GF-D8 (cell line): ENCODE measurements around the gene ACP1.

Source experiments
- DNase-seq: peaks from one replicate; lab custom pipeline; 2025; lab: John Stamatoyannopoulos, UW

The ACP1 gene

DNA sequence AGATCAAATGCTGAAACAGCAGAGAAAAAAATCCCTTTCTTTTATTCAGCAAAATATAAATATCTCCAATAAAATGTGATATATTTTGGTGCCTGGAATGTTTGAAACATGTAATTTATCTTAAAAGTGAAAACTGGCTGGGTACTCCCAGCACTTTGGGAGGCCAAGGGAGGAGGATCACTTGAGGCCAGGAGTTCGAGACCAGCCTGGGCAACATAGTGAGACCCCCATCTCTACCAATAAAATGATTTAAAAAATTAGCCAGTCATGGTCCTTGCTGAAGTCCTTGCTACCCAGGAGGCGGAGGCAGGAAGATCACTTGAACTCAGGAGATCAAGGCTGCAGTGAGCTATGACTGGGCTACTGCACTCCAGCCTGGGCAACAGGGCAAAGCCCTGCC, 9.6 kb upstream of the ACP1 start:
- no peak for DNase-seq

DNA sequence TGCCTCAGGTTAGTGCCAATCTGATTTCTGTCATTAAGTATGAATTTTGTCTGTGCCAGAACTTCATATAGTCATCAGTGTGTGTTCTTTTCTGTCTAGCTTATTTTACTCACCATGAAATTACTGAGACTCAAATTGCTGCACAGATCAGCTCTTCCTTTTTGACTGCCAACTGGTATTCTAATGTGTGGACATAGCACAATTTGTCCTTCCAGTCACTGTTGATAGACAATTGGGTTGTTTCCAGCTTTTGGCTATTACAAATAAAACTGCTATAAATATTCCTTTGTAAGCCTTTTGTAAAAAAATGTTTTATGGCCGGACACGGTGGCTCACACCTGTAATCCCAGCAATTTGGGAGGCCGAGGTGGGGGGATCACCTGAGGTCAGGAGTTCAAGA, 8.7 kb upstream of the ACP1 start:
- DNase-seq, result no peak

DNA sequence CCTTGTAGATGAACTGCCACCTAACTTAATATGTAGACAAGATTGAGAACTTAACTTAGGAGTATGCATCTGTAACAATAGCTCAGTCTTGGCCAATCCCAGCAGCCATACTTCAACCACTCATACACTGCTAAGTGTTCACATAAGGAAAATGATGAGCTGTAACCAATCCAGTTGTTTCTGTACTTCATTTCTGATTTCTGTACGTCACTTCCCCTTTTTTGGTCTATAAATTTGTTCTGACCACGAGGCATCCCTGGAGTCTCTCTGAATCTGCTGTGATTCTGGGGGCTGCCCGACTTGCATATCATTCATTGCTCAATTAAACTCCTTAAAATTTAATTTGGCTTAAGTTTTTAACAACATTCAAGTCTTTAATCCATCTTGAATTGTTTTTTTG, 7.3 kb upstream of the ACP1 start:
- no peak for DNase-seq

DNA sequence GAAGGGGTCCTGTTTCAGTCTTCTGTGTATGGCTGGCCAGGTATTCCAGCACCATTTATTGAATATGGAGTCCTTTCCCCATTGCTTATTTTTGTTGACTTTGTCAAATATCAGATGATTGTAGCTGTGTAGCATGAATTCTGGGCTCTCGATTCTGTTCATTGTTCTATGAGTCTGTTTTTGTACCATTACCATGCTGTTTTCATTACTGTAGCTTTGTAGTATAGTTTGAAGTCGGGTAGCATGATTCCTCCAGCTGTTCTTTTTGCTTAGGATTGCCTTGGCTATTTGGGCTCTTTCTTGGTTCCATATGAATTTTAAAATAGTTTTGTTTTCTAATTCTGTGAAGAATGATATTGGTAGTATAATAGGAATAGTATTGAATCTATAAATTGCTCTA, 6.9 kb upstream of the ACP1 start:
- no peak for DNase-seq

DNA sequence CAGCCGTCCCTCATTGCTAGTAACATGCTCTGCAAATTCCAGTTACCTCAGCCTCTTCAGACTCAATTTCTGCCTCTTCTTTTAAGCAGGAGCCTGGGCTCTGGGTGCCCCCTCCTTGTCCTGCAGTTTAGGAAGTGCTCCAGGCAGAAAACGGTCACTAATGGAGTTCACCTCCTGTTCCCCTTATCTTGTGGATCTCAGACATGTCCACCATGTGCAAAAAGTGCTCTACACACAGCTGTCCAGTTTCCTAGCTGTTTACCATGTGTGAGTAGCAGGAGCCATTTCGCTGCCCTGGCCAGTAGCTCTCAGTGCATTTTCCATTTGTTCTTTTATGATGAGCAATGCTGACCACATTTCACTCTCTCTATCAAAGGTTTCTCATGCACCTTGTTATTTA, 5.8 kb upstream of the ACP1 start:
- no peak for DNase-seq

DNA sequence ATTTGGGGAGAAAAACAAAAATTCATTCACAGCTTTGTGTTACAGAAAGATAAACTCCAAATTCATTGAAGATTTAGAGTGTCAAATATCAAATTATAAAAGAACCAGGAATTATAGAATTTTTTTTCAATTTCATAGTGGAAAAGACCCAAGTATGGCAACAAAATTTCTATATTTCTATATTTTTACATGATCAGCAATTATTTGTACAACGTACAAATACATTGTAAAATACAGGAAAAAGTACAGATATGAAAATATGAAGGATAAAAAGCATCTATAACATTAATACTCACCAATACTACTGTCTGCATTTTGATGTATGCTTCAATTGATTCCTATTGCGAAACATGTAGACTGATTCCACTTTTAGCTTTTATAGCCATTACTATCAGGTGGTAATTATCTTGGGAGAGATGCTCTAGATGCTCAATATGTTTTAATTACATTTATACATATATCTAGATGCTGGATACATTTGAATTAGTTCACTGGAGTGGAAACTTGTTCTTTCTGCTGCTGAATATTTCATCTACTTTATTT, 4.9 kb upstream of the ACP1 start:
- no peak for DNase-seq

DNA sequence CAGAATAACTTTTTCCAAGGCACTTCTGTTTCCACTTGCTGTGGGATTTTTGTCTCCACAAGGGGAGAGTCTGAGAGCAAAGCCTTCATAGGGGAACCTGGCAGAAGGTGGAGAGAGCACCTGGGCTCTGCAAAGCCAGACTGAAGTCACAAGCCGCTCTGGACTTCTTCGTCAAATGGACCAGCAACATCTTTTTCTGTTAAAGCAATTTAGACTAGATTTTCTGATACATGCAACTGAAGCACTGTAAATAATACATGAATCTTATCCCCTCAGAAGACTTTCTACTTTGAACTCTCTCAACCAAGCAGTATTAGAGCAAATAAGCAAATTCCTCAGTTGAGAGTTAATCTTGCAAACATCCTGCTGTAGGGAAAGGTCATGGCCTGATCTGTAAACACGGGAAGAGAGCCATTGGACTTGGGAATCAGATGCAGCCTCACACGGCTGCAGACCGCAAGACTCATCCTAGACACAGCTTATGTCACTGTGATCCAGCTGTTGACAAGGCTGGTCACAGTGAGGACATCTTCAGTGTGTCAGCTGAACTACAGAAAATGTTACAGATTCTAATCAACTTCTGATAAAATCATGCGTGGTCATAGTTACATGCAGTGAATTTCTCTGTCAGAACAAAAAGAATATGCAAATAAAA, 4.1 kb upstream of the ACP1 start:
- DNase-seq, result no peak

DNA sequence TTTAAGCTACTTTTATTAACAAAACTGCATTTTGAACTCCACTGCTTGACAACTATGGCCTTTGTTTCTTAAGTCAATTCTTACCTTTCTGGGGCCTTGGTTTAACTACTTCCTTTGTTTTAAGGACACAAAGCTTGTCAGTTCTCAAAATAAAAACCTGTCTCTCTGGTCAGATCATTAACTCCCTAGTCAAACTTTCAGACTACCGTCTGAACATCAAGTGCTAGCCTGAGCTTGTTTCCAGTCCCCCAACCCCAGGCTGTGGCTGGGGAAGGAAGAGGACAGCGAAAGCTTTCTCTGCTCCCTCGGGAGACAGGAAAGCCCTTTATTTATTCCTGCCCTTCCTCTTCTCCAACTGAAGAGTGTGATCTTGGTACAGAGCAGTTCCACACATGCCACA, 2.6 kb upstream of the ACP1 start:
- DNase-seq, result no peak

DNA sequence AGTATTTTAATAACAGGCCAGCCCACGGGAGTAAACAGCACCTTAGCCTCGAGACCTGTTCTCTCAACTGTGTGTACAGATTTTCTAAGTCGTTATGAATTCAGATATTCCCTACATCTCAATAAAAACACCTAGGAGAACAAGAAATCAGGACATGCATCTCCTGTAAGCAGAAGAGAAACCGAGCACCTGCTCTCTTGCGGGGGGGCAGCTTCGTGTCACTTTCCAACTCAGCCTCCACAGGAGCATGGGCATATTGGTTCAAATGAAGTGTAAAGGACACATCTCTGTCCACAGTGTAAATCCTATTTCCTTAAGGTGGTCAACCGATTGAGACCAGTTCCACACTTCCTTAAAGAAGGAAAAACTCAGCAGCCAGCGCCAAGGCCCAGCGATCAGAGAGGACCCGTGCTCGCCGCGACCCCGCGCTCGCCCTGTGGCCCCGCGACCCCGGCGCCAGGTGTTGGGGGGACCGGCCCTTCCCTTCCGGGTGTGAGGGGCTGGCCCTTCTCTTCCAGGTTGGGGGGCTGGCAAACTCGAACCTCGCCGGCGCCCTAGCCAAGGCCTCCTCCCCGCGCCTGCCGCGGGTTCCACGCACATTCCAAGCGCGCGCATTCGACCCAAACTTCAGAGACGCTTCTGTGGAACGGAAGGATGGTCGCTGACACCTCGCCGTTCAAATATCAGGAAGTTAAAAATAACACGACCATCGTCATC, 1.6 kb upstream of the ACP1 start:
- no peak for DNase-seq

DNA sequence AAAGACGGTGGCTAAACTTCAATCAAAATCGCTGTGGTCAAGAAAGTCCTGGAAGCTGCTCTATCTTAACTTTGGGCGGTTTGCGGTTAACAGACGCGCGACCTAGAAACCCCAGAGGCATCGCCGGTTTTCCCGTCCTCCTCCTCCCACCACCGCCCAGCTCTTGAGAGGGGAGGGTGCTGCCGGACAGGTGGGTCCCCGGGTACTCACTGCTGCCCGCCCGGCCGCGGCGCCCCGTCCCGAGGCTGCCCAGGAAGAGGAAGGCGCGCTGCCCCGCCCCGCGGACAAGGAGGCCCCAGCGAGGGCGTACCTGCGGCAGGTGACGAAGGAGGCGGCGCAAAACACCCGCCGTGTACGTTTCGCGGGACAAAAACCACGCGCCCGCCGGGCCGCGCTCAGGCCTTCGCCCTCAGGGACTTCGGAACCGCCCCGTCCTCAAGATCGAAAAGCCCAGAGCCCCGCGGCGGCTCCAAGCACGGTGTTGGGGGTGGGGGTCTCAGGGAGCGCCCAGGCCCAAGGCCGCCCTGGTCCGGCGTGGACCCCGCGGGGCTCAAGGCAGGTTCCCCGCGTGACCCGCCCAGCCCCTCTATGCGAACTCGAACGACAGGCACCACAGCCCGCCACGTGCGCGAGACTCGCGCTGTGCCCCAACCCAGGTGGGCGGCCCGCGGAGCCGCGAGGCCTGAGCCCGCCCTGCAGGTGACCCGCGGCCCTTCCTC, 814 bp upstream of the ACP1 start, which contains the start of gene SH3YL1:
Gene SH3YL1 (minus strand): TSS at position 259 of the 719 bp plus-strand sequence. CDS start 48 bp downstream, at position 211.
- DNase-seq, result no peak

DNA sequence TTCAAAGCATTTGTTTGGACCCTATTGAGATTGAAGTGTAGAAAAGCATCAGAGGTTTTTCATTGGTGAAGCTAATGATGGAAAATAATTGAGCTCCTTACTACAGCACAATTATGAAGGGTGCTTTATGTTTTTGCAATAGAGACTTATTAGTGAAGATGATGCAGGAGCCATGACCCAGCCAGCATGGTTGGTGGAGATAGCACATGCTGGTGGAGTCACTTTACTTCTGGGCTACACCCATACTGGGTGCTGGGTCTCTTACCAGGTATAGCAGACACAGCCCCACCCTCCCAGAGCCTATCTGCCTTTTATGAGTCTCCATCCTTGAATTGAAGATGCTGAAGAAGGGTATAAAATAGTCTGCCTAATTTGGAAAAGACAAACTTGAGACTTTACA, 3.6 kb downstream of the ACP1 start:
- DNase-seq, result no peak

DNA sequence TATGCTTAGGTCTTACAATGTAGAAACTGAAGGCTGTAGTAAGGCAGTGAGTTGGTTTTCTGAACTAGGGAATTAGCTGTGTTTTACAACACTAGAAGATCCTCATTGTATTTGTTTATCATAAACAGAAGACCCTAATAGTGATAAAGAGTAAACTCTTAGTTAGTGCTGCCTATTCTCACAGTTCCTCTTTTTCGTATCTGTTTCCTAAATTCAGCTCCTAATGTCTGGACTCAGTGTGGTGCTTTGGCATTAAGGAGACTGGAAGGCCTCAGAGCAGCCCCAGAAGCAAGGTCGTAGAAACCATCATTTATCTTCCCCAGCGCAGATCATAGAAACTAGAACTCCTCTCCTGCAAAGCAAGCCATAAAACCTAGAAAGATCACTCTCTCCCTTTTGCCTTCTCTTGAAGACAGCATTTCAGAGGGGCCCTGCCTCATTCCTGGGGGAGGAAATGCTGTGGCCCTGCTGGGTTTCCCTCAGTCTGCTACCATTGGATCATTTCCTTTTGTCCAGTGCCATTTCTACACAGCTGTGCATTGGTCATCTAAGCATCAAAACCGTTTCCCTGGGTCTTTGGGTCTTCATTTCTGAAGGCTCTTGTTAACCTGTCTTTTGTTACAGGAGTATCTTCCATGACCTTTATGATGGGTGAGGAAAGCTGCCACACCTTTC, 4.7 kb downstream of the ACP1 start:
- no peak for DNase-seq

DNA sequence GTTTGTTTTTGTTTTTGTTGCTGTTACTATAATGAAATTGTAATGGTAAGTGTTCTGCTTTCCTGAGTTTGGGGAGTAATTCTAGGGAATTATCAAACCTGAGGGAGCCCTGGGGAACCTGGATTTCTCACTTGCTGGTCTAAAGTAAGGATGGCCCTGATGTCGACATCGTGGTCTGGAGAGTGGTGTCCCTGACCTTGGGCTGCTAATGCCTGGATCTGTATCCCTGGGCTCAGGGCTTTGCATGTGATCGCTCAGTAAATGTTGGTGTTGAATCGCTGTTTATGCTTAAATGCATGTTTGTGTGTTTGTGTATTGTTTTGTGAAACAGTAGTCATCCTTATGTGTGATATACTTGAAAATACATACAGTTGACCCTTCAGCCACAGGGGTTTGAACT, 6.1 kb downstream of the ACP1 start:
- no peak for DNase-seq

DNA sequence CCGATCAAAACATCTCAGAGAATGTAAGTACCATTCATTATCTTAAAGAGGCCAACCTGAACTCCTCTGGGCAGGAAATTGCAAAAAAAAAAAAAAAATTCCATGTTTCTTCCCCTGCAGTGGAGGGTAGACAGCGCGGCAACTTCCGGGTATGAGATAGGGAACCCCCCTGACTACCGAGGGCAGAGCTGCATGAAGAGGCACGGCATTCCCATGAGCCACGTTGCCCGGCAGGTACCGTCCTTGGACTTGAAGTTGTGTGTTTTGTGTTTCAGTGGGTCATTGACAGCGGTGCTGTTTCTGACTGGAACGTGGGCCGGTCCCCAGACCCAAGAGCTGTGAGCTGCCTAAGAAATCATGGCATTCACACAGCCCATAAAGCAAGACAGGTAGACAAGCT, 7.2 kb downstream of the ACP1 start:
- DNase-seq, result no peak

DNA sequence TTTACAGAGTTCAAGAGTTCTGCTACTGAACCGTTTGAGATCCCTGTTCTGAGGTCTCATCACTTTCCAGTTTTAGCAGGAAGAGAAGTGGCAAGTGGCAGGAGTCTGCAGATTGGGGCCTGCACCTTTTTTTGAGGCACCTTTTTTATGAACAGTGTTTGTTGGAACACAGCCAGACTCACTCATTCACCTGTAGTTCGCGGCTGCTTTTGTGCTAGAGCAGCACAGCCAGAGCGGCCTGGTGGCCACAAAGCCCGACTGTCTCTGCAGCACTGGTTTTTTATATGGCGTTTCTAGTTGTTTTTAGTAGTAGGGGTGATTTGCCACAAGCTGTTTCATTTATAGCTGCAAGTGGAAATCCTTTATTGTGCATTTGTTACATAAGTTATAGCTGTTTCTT, 8.6 kb downstream of the ACP1 start:
- DNase-seq, result no peak

DNA sequence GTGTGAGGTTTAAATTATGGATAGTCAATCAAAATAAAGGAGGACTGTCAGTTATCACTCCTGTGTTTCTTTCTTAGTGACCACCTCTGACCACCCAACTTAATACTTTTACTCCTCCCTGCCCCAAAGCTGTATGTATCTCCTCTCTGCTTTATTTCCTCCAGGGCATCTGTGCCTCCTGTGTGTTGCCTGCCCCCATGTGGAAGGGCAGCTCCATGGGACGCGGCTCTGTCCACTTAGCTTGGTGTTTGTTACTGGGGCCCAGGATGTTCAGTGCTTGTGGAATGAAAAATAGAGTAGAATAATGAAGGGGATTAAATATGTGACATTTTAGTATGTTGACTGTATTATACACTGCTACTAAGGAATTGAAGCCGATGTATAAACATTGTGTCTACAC, 9.8 kb downstream of the ACP1 start:
- DNase-seq, result no peak

DNA sequence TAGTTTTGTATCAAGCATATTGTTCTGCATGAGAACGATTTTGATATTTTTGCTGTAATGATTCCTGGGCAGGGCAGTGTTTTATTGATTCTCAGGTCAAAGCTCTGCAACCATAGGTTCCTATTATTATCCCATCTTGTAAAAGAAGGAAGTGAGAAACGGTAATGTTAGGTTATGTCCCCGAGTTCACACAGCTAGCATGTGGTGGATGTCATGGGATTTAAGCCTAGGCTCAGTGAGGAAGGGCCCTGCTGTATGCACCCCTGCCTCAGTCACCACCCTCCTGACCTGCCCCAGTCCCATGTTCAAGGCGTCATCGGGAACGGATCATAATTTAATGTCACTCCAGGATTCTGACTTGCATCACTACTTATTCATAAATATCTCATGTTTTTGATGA, 10.7 kb downstream of the ACP1 start:
- no peak for DNase-seq

DNA sequence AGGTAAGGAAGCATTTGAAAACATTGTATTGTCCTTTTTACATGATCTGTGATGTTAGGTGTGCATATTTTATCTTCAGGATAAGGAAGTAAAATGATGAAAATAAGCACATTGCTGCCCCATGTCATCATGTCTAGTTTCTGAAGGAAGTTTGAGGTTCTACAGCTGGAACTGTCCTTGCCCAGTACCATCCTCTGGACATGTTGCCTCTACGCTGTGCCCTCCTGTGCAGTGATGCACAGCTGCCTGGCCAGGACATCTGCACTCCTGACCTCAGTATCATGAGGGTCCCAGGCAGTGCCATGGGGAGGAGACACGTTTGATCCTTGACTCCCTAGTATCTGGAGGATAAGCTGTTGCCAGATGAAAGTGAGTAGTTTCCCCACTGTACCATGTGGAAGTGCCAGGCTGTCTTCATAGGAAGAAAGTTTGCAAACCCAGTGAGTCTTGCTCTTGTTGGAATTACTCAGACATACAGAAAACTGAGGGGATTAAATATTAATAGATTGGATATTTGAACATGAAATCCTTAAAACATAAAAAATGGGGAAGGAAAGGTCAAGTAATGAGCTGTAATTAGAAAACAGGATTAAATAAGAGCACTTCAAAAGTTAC, 13.7 kb downstream of the ACP1 start:
- no peak for DNase-seq

DNA sequence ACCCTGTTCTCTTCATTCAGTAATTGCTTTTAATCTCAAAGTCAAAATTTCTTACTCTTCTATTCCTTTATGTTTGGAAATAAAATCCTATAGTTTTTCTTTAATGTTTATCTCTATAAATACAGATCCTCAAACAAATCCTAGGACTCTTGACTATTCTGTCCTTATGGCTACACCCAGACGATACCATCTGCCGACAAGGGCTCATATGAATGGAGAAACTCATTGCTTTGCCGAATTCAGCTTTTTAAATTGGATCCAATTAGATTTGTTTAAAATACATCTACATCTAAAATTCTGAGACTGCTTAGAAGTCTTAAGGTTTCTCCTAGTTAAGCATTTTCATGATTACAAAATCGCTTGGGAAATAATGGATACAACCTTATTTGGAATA, 14.2 kb downstream of the ACP1 start:
- no peak for DNase-seq

DNA sequence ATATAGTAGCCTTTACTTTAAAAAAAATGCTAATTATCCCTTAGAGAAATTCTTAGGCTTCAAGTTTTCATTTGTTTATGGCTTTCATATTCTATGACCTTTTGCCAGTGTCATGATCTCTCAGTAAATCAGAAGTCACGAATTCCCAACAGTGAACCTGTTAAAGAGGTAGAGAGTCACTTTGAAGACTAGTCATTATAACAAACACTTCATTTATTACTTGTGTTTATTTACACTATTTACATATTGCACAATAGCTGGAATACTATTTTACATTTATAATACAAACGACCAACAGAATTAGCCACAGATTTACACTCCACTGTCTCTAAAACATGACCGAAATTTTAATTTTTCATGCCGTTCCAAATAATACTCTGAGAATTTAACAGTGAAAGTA, 14.6 kb downstream of the ACP1 start:
- DNase-seq, result no peak

DNA sequence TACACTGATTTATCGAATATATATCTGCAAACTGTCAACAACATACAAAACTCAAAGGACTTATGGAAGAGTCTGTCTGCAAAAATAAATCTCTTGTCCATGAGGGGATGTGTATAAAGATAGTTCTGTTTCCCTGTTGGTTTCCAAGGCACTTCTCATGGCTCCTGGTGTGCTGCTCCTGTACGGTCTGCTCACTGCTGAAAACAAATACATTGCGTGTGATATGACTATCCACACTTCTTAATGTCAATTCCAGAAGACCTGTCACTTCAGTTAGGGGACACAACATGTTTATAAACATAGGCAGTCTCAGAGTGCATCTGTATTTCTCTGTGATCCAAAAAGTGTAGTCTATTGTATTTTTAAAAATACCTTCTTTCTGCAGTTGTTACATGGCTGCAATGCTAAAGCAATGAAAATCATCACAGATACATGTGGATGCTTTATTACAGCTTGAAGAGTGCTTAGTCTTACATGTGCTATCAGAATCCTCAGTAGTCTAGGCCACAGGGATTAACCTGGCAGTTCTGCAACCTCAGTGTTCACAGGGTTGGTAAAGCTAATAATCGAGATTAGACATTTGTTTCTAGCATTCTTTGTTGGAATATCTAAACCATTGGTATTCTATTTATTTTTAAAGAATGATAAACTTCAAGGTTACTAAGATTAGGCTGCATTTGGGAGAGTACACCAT, 15.4 kb downstream of the ACP1 start:
- no peak for DNase-seq
